PFSK-1 (cell line): ENCODE results near the gene C1orf74.

ENCODE experiments used
- FOXP2 ChIP-seq: optimal IDR thresholded peaks from 2 replicates; pipeline ENCODE3; 2011; ENCODE audit warnings: borderline replicate concordance, control low read depth, inconsistent platforms; ENCODE audit not compliant: insufficient read depth; ENCODE audit errors: extremely low read length, extremely low read depth
- POLR2AphosphoS5 ChIP-seq: IDR thresholded peaks from 2 replicates; pipeline ENCODE4 v1.6.1; 2012; ENCODE audit warnings: low read depth, mild to moderate bottlenecking, control low read depth, low read length, moderate library complexity
- SIN3A ChIP-seq: IDR thresholded peaks from 2 replicates; pipeline ENCODE4 v1.6.1; 2012; ENCODE audit warnings: mild to moderate bottlenecking, low read length, moderate library complexity, borderline replicate concordance; ENCODE audit not compliant: insufficient read depth
- TAF1 ChIP-seq: IDR thresholded peaks from 2 replicates; pipeline ENCODE4 v1.6.1; 2012; ENCODE audit warnings: low read length, control low read depth, borderline replicate concordance; ENCODE audit not compliant: insufficient read depth
- TF ChIP-seq, protein P1 (sequence below), 2 experiments: IDR thresholded peaks; 2 replicates each; pipeline versions ENCODE4 v1.6.1 to v1.8.0; 2011 to 2012; ENCODE audit warnings: low read depth in 2 of 2, low read length in 2 of 2, control low read depth in 1 of 2, inconsistent platforms in 1 of 2, mild to moderate bottlenecking in 1 of 2, moderate library complexity in 1 of 2; ENCODE audit not compliant: insufficient read depth in 1 of 2

C1orf74 gene

DNA sequence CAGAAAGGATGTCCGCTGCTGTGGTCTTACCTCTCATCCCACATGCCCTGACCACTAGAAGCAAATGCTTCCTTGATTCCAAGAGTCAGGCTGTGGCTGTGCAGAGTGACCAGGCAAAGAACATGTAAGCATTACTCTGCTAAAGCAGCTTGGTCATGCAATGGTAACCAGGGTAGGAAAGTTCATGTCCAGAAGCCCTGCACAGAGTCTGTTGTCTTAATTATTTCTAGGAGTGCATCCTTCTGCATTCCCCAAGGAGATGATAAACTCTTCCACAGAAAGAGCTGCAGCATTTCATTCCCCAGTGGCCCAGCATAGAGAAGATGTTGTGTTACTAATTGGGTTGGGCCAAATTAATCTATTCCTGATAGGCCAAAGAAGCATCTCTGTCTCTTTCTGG is 33.3 kb upstream of the C1orf74 start:
- TF ChIP-seq FOXP2 (no peak), TAF1 (no peak), SIN3A (no peak), POLR2AphosphoS5 (no peak)
- TF ChIP-seq, protein P1, sequence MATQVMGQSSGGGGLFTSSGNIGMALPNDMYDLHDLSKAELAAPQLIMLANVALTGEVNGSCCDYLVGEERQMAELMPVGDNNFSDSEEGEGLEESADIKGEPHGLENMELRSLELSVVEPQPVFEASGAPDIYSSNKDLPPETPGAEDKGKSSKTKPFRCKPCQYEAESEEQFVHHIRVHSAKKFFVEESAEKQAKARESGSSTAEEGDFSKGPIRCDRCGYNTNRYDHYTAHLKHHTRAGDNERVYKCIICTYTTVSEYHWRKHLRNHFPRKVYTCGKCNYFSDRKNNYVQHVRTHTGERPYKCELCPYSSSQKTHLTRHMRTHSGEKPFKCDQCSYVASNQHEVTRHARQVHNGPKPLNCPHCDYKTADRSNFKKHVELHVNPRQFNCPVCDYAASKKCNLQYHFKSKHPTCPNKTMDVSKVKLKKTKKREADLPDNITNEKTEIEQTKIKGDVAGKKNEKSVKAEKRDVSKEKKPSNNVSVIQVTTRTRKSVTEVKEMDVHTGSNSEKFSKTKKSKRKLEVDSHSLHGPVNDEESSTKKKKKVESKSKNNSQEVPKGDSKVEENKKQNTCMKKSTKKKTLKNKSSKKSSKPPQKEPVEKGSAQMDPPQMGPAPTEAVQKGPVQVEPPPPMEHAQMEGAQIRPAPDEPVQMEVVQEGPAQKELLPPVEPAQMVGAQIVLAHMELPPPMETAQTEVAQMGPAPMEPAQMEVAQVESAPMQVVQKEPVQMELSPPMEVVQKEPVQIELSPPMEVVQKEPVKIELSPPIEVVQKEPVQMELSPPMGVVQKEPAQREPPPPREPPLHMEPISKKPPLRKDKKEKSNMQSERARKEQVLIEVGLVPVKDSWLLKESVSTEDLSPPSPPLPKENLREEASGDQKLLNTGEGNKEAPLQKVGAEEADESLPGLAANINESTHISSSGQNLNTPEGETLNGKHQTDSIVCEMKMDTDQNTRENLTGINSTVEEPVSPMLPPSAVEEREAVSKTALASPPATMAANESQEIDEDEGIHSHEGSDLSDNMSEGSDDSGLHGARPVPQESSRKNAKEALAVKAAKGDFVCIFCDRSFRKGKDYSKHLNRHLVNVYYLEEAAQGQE (IDR thresholded peaks at IDR 0.05; ENCODE audit: insufficient read depth in 1 of 2, low read depth in 2 of 2, low read length in 2 of 2): no peak

DNA sequence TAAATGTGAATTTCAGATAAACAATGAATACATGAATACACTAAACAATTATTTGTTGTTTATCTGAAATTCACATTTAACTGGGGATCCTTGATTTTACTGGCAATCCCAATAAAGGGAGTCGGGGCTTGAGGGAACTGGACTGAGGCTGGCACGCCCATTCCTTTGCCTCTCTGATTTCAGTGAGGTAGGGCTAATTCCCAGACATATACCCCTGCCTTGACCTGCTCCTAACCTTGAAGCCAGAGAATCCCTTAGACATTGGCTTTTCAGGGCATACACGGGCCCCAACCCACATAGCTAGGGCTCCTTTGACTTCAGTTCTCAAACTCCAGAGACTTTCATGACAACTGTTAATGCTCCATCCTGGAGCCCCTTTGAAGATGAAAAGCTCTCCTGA is 32.6 kb upstream of the C1orf74 start:
- no peak for TF ChIP-seq FOXP2
- TF ChIP-seq SIN3A: no peak
- TF ChIP-seq, protein P1 (IDR thresholded peaks at IDR 0.05; ENCODE audit: insufficient read depth in 1 of 2, low read depth in 2 of 2, low read length in 2 of 2): no peak
- TF ChIP-seq TAF1: no peak
- no peak for TF ChIP-seq POLR2AphosphoS5

DNA sequence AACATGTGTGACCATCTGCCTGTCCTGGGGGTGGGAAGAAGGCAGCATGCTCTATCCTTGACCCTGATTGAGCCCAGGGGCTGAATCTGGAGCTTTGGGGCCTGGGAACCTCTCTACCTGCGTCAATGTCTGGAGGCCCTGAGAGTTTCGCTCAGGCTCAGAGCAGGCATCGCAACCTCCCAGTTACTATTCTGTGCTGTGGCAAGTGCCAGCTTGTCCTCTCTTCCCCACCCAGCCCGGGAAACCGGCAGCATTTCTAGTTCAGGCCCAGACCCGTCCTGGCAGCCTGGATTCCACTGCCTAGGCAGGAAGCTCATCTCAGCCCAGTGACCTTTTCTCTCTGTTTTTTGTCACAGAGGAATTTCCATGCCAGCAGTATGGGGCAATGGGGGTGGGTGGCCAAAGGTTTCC is 31.6 kb upstream of the C1orf74 start:
- no peak for TF ChIP-seq POLR2AphosphoS5
- no peak for TF ChIP-seq SIN3A
- no peak for TF ChIP-seq TAF1
- no peak for TF ChIP-seq FOXP2
- TF ChIP-seq, protein P1 (IDR thresholded peaks at IDR 0.05; ENCODE audit: insufficient read depth in 1 of 2, low read depth in 2 of 2, low read length in 2 of 2): no peak

DNA sequence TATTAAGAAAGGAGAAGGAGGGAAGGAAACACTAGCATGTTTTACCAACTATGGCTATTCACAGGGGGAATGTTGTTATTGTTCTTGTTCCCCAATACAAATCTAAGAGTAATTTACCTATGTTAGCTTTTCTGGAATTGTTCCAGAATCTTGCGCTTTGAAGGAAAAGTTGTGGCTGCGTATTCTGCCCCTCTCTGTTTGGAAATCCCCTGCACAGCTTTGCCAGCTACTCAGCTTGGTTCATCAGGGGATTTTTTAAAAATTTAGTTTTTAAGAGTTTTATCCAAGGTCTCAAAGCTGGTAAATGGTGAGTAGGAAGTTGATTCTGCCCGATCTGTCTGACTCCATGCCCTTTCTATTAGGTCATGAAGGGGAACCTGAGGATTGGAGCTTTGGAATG is 31.1 kb upstream of the C1orf74 start:
- TF ChIP-seq TAF1 (no peak), POLR2AphosphoS5 (no peak), SIN3A (no peak), FOXP2 (no peak)
- TF ChIP-seq, protein P1 (IDR thresholded peaks at IDR 0.05; ENCODE audit: insufficient read depth in 1 of 2, low read depth in 2 of 2, low read length in 2 of 2): no peak

DNA sequence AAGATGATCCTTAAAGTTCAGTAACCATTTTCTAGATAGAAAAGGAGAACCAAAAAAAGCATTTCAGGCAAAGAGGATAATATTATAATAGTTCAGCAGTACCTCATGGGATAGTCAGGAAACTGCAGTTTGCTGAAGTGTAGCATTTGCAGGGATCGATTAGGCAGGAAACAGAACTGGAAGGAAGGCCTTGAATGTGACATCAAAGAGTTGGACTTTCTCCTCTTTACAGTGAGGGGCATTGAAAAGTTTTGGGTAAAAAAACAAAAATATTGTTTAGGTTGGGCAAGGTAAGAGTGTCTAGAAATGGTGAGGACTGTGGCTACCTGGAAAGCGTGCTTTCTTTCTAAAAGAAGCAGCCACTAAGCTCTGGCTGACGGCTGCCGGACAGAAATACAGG is 29.5 kb upstream of the C1orf74 start:
- no peak for TF ChIP-seq POLR2AphosphoS5
- TF ChIP-seq SIN3A: no peak
- TF ChIP-seq FOXP2: no peak
- no peak for TF ChIP-seq TAF1
- TF ChIP-seq, protein P1 (IDR thresholded peaks at IDR 0.05; ENCODE audit: insufficient read depth in 1 of 2, low read depth in 2 of 2, low read length in 2 of 2): no peak
